GM12872 (cell line): ENCODE data around the gene KIAA0586.

Source experiments
- TF ChIP-seq, protein P1 (sequence below): IDR thresholded peaks from 3 replicates; pipeline ENCODE4 v1.5.1; 2011; ENCODE audit warnings: low read depth, mild to moderate bottlenecking, low read length, moderate library complexity; ENCODE audit not compliant: insufficient read depth

KIAA0586 gene

GRCh38 chr14:58593977-58594376 is 166.5 kb downstream of the KIAA0586 start:
- TF ChIP-seq, protein P1, sequence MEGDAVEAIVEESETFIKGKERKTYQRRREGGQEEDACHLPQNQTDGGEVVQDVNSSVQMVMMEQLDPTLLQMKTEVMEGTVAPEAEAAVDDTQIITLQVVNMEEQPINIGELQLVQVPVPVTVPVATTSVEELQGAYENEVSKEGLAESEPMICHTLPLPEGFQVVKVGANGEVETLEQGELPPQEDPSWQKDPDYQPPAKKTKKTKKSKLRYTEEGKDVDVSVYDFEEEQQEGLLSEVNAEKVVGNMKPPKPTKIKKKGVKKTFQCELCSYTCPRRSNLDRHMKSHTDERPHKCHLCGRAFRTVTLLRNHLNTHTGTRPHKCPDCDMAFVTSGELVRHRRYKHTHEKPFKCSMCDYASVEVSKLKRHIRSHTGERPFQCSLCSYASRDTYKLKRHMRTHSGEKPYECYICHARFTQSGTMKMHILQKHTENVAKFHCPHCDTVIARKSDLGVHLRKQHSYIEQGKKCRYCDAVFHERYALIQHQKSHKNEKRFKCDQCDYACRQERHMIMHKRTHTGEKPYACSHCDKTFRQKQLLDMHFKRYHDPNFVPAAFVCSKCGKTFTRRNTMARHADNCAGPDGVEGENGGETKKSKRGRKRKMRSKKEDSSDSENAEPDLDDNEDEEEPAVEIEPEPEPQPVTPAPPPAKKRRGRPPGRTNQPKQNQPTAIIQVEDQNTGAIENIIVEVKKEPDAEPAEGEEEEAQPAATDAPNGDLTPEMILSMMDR = no peak

DNA sequence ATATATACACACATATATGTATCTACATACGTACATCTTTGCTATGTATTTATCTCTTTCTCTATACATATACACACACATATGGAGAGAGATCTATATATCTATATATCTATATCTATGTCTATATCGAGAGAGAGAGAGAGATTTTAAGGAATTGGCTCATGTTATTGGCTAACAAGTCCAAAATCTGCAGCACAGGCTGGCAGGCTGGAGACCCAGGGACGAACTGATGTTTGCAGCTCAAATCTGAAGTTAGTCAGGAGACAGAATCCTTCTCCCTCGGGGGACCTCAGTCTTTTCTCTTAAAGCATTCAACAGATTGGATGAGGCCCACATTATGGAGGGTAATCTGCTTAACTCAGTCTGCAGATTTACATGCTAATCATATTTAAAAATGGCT is 169.5 kb downstream of the KIAA0586 start:
- TF ChIP-seq, protein P1 = no peak

DNA sequence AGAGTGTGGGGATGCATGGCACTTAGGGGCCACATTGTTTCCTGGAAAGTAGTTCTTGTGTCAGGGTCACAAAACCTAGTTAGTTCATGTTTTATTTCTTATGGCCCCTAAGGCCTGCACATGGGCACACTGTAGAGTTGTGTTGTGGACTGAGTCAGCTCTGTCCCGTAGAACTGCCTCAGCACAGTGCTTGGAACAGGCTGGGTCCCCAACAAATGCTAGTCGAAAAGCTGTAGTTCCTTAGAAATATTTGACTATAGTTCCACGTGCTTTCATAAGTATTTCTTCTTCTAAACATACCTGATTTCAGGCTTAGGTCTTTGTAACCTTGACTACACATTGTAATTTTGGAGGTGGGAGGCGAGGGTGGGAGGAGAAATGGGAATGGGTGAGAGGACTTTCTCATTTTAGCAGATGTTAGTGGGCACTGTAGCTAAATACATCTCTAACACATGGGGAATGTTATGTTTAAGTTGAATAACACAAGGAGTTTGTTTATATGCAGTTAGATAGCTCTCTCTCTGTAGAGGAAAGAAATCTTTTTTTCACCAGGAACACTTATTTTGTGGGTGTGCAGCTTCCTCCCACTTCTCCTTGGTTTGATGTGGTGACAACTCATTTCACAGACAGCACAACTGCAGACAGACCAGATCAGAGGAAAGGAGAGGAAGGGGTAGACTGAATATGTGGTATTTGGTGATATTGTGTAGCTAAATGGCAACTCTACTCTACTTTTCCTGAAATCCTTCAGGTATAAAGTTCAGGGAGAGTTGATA is 170.7 kb downstream of the KIAA0586 start:
- TF ChIP-seq, protein P1 = no peak

- TF ChIP-seq, protein P1 = no peak
Measured at GRCh38 chr14:58598804-58599525, 171.4 kb downstream of the KIAA0586 start.

DNA sequence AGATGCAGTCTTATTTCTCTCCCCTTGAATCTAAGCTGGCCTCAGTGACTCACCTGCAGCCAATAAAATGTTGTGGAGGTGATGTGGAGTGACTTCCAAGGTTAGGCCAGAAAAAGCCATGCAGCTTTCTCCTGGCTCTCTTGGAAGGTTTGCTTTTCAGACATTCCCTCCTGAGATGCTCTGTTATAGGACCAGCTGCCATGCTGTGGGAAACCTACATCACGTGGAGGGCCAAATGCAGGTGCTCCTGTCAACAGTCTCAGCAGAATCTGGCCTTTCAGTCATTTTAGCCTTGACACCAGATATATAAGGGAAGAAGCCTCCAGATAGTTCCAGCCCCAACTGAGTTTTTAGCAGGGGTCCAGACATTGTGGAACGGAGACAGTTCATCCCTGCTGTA is 172.2 kb downstream of the KIAA0586 start:
- TF ChIP-seq, protein P1 = no peak
